22Rv1 (cell line): ENCODE measurements around the gene CDX1.

Experiments
- CTCF ChIP-seq: fragments of 450-650 bp; IDR thresholded peaks from 2 replicates; pipeline ENCODE4 v1.5.1; 2017; ENCODE audit warnings: mild to moderate bottlenecking
- ZFX ChIP-seq: fragments of 450-650 bp; IDR thresholded peaks from 2 replicates; pipeline ENCODE4 v1.6.1; 2017; ENCODE audit warnings: antibody characterized with exemption, borderline replicate concordance

GRCh38 chr5:150163035-150163434 is 3.5 kb upstream of the CDX1 start:
- TF ChIP-seq CTCF (no peak), ZFX (no peak)
